GM10266 (cell line): Measurements from ENCODE around the gene NDUFAF8.

Experiments used
- DNase-seq: peaks from one replicate; pipeline ENCODE4 v3.0.0; 2012; ENCODE audit errors: extremely low spot score
- TF ChIP-seq, protein P1 (sequence below): IDR thresholded peaks from 2 replicates; pipeline ENCODE4 v1.5.1; 2012; ENCODE audit warnings: mild to moderate bottlenecking, low read depth; ENCODE audit not compliant: control insufficient read depth, insufficient read depth; ENCODE audit errors: missing control alignments

The NDUFAF8 gene

GRCh38 chr17:81285894-81286293, 46.8 kb downstream of the NDUFAF8 start:
- DNase-seq = no peak
- TF ChIP-seq, protein P1, sequence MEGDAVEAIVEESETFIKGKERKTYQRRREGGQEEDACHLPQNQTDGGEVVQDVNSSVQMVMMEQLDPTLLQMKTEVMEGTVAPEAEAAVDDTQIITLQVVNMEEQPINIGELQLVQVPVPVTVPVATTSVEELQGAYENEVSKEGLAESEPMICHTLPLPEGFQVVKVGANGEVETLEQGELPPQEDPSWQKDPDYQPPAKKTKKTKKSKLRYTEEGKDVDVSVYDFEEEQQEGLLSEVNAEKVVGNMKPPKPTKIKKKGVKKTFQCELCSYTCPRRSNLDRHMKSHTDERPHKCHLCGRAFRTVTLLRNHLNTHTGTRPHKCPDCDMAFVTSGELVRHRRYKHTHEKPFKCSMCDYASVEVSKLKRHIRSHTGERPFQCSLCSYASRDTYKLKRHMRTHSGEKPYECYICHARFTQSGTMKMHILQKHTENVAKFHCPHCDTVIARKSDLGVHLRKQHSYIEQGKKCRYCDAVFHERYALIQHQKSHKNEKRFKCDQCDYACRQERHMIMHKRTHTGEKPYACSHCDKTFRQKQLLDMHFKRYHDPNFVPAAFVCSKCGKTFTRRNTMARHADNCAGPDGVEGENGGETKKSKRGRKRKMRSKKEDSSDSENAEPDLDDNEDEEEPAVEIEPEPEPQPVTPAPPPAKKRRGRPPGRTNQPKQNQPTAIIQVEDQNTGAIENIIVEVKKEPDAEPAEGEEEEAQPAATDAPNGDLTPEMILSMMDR = no peak

DNA sequence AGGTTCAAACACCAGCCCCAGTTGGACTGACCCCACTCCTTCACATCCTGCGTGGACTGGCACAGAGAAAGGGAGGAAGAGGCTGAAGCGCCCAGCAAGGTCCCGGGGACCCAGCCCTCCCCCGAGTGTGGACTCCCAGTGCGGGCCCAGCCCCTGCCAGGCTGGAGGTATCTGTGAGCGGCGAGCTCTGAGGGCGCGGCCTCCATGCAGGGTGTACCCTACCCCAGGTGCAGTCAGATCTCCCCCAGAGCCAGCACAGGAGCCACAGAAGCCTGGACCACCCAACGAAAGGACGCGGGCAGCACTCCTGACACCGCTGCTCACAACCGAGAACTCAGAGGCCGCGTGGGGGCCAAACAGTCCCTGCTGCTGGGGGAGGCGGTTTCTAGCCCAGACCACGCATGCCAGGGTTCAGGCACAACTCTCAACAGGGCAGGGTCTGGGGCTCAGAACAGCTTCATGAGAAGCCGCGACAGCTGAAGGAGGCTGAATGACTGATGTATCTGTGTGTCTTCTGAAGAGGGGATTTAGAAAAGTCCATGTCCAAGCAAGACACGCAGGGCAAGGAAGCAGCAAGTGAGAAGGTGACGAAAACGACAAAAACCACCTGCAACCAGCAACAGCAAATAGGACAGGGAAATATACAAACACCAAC, 47.5 kb downstream of the NDUFAF8 start:
- no peak for DNase-seq
- TF ChIP-seq, protein P1 = no peak

DNA sequence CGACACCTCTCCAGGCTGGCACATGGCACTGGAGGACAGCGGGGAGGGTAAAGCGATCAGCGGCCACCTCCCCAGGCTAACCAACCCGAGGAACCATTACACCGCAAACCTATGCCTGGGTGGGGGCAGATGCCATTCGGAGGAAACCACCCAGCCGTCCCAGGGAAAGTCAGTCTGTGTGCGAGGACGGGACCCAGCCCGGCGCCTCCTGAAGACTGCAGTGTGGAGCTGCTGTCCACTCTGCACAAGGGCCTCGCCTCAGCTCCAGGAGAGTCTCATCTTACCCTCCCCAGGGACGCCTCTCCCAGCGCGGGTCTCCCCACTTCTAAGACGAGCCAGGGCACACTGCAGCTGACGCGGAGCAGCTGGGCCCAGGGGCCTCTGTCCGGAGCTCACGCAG, 48.0 kb downstream of the NDUFAF8 start:
- TF ChIP-seq, protein P1 = no peak
- no peak for DNase-seq

DNA sequence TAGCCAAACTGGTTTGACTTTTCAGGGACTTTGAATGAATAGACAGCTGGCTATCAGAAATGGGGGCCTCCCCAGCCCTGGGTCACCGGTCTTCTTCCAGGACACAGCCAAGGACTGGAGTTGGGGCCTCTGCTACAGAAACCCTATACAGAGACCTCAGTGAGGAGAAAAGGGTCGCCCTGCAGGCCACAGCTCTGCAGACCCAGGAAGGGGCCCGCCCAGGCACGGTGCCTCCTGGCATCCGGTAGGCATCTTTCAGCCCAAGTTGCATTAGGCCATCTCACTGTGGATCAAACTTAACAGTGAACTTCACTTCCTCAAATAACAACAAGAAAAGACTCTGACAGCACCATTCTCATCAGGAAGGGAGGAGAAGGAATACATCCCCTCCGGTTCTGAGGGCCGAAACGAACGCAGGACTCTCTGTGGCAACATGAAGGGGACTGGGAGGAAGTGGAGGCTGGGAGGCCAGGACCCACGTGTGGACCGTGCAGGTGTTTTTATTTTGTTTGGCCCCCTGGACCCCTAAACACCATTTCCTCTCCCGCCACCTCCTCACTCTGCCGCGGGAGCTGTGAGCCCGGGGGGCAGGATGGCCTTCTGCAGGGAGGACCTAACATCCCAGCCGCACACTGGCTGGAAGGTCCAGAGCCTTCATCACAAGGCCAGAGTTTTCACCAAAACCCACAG, 48.8 kb downstream of the NDUFAF8 start:
- TF ChIP-seq, protein P1 = no peak
- no peak for DNase-seq

- TF ChIP-seq, protein P1 = no peak
Observed at GRCh38 chr17:81288715-81289114, 49.6 kb downstream of the NDUFAF8 start.

GRCh38 chr17:81289627-81290026, 50.5 kb downstream of the NDUFAF8 start:
- no peak for DNase-seq
- TF ChIP-seq, protein P1 = no peak

More at GRCh38 chr17:81288715-81289114, 49.6 kb downstream of the NDUFAF8 start:
- no peak for DNase-seq

- TF ChIP-seq, protein P1 = no peak
- DNase-seq = no peak
Observed at GRCh38 chr17:81290230-81290629, 51.1 kb downstream of the NDUFAF8 start.
